A673 (cell line): Measurements from ENCODE around the gene PDIA4.

Experiments
- CTCF ChIP-seq: fragments of 300-800, 200-600 bp; sonication (generic); conservative IDR thresholded peaks from 2 replicates; pipeline ENCODE4 v1.5.1; 2017; ENCODE audit warnings: low read depth, mild to moderate bottlenecking, antibody characterized with exemption, low read length, moderate library complexity, mixed read lengths
- EZH2 ChIP-seq: fragments of 200-600 bp; sonication (generic); IDR thresholded peaks from 2 replicates; pipeline ENCODE4 v1.6.1; 2017; ENCODE audit warnings: borderline replicate concordance, low read depth, mild to moderate bottlenecking, mixed read lengths, antibody characterized with exemption, low read length; ENCODE audit not compliant: poor library complexity, severe bottlenecking

DNA sequence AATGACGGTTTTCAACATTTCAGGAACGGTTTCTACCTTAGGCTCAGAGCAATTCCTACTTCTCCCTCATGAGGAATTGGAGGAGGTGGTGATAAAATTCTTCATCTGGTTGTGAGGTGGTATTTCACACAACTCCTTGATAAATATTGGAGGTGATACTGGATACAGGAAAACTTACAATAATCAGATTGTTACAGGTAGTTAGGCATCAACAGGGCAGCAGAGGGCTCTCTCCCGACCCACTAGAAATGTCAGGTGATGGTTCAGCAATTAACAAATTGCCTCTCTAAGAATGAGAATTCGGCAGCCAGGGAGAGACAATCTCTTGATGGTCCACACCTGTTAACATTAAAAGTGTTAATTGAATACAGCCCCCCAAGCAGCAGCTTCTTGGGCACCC lies 39.6 kb upstream of the PDIA4 start:
- no peak for TF ChIP-seq CTCF
- TF ChIP-seq EZH2: no peak
